Measurements from ENCODE around the gene NRXN3.

The NRXN3 gene

DNA sequence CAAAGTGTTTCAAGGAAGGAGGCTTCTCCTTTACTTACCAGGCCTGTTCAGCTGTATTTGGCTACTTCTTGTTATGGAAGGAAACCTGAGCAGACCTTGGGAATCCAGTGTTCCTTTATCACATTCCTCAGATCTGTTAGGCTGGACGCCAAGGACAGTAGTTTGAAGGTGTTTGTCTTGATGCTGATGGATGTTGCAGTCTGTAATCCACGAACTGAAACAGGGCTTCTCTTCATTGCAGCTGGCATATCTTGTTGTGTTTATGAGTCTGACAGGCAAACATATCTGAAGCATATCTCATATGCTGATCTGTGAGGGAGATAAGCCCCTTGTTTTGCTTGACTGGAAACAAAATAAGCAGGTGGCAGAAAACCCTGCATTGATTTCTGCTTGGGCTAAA lies 904.3 kb downstream of the NRXN3 start:
- CTCF ChIA-PET = interaction anchor here (1.6 kb wide), 1 partner anchor 11 kb away, joined by 4 read pairs; no protein-coding TSS in a partner anchor
- DNase-seq (ENCODE audit: extremely low spot score) = no peak
- POLR2A ChIA-PET = no interaction called here
- TF ChIP-seq, protein P1, sequence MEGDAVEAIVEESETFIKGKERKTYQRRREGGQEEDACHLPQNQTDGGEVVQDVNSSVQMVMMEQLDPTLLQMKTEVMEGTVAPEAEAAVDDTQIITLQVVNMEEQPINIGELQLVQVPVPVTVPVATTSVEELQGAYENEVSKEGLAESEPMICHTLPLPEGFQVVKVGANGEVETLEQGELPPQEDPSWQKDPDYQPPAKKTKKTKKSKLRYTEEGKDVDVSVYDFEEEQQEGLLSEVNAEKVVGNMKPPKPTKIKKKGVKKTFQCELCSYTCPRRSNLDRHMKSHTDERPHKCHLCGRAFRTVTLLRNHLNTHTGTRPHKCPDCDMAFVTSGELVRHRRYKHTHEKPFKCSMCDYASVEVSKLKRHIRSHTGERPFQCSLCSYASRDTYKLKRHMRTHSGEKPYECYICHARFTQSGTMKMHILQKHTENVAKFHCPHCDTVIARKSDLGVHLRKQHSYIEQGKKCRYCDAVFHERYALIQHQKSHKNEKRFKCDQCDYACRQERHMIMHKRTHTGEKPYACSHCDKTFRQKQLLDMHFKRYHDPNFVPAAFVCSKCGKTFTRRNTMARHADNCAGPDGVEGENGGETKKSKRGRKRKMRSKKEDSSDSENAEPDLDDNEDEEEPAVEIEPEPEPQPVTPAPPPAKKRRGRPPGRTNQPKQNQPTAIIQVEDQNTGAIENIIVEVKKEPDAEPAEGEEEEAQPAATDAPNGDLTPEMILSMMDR (IDR thresholded peaks at IDR 0.05; ENCODE audit: control extremely low read depth, extremely low read depth, low read depth, missing control alignments) = no peak

DNA sequence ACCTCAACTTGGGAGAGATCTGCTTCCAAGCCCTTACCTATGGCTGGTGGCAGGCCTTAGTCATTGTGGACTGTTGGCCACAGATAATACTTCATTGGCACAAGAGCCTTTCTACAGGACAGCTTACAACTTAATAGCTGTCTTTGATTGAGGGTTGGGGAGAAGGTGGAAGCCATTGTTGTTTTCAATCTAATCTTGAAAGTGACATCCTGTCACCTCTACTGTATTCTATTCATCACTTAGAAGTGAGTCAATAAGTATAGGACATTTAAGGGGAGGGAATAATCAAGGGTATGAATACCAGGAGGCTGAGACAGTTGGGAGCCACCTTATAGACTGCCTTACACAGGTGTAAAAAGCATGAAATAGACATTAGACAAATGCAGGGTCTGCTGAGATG lies 906.3 kb downstream of the NRXN3 start:
- ChIA-PET POLR2A (no interaction called here), CTCF (no interaction called here)
- no peak for DNase-seq (ENCODE audit: extremely low spot score)
- TF ChIP-seq, protein P1 (IDR thresholded peaks at IDR 0.05; ENCODE audit: control extremely low read depth, extremely low read depth, low read depth, missing control alignments) = no peak

DNA sequence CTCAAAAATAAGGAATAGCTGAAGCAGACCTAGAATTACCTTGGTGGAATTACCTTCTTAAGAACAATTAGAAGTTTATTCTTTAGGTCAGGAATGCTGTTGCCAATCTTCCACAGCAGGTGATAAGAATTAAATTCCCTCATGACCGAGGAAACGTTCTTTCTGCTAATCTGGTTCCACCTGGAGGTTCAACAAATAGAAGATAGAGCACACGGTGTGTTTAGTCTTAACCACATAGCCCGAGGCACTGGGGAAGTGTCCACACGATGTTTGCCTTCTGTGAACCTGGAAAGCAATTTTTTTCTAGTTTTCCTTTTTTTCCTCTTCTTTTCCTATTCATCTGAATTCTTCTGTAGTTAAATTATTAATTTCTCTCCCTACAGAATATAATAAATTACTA lies 906.9 kb downstream of the NRXN3 start:
- ChIA-PET CTCF (no interaction called here), POLR2A (no interaction called here)
- no peak for DNase-seq (ENCODE audit: extremely low spot score)
- TF ChIP-seq, protein P1 (IDR thresholded peaks at IDR 0.05; ENCODE audit: control extremely low read depth, extremely low read depth, low read depth, missing control alignments) = no peak

DNA sequence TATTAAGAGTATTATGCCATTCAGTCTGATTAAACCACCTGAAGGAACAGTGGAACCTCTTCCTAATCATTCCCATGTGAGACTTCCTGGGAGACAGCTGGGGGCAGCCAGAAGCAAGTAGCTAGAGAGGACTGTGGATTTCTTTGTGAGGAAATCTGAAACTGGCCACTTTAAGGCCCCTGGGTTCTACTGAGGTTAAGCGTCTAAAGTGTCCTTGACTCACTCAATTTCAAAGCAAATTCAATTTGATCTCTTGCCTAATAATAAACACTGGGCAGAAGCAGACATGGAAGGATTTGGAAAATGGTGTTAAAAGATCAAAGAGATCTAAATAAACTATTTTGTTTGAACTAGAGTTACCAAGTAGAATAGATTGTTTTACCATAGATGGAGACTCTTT lies 909.9 kb downstream of the NRXN3 start:
- no peak for DNase-seq (ENCODE audit: extremely low spot score)
- TF ChIP-seq, protein P1 (IDR thresholded peaks at IDR 0.05; ENCODE audit: control extremely low read depth, extremely low read depth, low read depth, missing control alignments) = no peak
- ChIA-PET CTCF (no interaction called here), POLR2A (no interaction called here)

DNA sequence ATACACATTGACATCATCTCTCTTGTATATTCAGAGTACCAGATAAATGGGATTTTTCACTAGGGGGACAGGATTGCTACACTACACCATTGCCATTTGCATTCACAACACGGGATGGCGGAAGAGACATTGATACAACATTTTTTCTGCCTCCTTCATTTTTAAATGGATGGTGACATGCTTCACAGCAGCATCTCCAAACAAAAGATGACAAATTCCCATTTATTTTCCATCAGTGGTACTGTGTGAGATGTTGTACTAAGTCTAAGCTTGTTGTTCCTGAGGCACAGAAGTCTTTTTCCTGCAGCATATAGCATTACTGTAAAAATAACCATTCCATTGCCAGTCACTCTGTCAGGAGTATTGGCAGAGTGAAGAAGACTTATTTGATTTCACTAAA lies 912.7 kb downstream of the NRXN3 start:
- no peak for DNase-seq (ENCODE audit: extremely low spot score)
- POLR2A ChIA-PET = no interaction called here
- TF ChIP-seq, protein P1 (IDR thresholded peaks at IDR 0.05; ENCODE audit: control extremely low read depth, extremely low read depth, low read depth, missing control alignments) = no peak
- CTCF ChIA-PET = interaction anchor here (1.2 kb wide), 1 partner anchor 12 kb away, joined by 3 read pairs; no protein-coding TSS in a partner anchor

DNA sequence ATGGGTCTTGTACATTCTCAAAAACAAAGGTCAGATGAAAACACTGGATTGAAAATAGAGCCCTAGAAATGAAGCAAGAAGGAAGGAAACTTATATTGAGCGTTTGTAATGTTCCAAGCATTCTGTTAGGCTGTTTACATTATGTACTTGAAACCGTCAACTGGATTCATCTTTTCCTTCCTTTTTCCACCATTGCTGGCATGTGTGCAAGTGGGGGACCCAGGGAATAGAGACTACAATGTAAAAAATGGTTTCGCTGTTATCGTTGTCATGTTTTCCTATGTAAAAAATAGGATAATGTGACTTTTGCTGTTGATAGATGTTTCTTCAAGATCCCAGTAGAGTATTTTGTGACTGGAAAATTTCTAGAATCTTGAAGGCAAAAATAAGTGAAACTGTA lies 913.2 kb downstream of the NRXN3 start:
- ChIA-PET CTCF (interaction anchor here (1.2 kb wide), 1 partner anchor 12 kb away, joined by 3 read pairs; no protein-coding TSS in a partner anchor), POLR2A (no interaction called here)
- no peak for DNase-seq (ENCODE audit: extremely low spot score)
- TF ChIP-seq, protein P1 (IDR thresholded peaks at IDR 0.05; ENCODE audit: control extremely low read depth, extremely low read depth, low read depth, missing control alignments) = no peak

DNA sequence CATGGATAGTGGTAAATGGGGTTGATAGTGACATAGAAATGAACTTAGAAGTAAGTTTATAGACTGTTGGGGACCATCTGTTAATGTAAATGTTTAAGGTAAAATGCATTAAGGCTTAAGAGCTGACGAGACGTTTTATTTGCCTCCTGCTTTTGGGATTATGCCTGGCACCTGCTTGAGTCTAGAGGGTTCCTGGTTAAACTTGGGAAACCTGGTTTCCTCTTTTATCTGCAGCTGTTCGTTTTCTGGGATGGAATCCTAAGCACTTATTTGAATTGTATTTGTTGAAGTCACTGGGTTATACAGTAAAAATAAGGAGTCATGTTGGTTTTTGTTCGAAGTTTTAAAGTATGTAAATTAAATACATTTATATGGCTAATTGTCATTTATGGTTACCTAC lies 914.7 kb downstream of the NRXN3 start:
- TF ChIP-seq, protein P1 (IDR thresholded peaks at IDR 0.05; ENCODE audit: control extremely low read depth, extremely low read depth, low read depth, missing control alignments) = no peak
- no peak for DNase-seq (ENCODE audit: extremely low spot score)
- ChIA-PET POLR2A (no interaction called here), CTCF (interaction anchor here (1.6 kb wide), 1 partner anchor 11 kb away, joined by 4 read pairs; no protein-coding TSS in a partner anchor)
